ENCODE measurements around the gene PARD3. TPM values are rescaled to one million over a fixed set of nuclear protein-coding genes. Genes with fewer than 3 reads are reported as not detected.

The PARD3 gene
- polyA plus RNA-seq, 3 donors: 0.51 TPM; not detected in 2

DNA sequence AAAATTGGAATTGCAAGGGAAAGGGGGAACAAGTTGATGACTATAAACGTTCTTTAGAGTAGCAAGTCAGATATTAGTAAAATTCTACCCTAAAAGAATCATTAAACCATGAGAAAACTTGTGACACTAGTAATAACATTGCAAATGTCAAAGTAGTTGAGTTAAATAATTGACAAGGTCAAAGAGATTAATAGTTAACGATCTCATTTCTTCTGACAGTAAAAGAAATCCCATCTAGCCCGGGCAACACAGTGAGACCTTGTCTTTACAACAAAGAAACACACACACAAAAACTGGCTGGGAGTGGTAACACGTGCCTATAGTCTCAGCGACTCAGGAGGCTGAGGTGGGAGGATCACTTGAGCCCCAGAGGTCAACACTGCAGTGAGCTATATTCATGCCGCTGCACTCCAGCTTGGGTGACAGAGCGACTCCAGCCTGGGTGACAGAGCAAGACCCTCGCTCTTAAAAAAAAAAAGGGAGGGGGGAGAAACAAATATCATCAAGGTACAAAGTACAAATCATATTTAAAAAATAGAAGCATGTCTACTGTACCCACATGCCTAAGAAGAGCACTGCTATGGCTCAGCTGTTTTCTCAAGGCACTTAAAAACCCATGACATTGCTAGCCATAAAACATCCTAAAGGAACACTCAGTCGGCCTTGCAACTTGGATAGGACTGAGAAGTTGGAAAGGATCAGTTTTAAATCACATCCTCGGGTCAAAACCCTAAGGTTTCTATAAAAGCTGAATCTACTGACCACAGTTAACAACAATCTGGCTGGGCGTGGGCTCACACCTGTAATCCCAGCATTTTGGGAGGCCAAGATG, 401.1 kb downstream of the PARD3 start:
- Mint-ChIP-seq H3K27me3 (ENCODE audit: low read depth in 3 of 3) (peaks cover 0 to 5% (median 3%) of the 10 kb centered on the region in 3 donors), H3K4me3 (no peak overlapping the region), H3K27ac (no peak overlapping the region), H3K36me3 (no peaks in the 10 kb centered on the region), H3K9me3 (no peaks in the 10 kb centered on the region), H3K4me1 (peaks cover 3% of the 10 kb centered on the region)
- Histone ChIP-seq H2AFZ (ENCODE audit: insufficient read depth, low read depth, low read length, poor library complexity, severe bottlenecking) (no peak overlapping the region), H3K79me2 (ENCODE audit: insufficient read depth, low read length) (no peaks in the 10 kb centered on the region), H3K9ac (ENCODE audit: insufficient read depth, low read length, poor library complexity, severe bottlenecking) (no peak overlapping the region), H3K4me1 (ENCODE audit: control insufficient read depth in 1 of 2, insufficient read depth in 2 of 2, low read length in 2 of 2) (no peaks in the 10 kb centered on the region), H3K27ac (ENCODE audit: low read depth in 1 of 2, low read length in 2 of 2) (no peak overlapping the region), H3K36me3 (replicated peaks in 1 of 2; ENCODE audit: control insufficient read depth in 1 of 2, insufficient read depth in 2 of 2, low read length in 2 of 2) (no peaks in the 10 kb centered on the region), H3K4me3 (replicated peaks in 1 of 3; ENCODE audit: low read depth in 2 of 3, low read length in 3 of 3) (no peak overlapping the region), H3K4me2 (replicated peaks; ENCODE audit: extremely low read depth, low read length, poor library complexity, severe bottlenecking) (no peak overlapping the region), H3K9me3 (replicated peaks in 1 of 2; ENCODE audit: control insufficient read depth in 1 of 2, insufficient read depth in 1 of 2, low read length in 2 of 2) (no peaks in the 10 kb centered on the region), H3K27me3 (ENCODE audit: control insufficient read depth in 2 of 2, insufficient read depth in 2 of 2, low read length in 2 of 2) (no peaks in the 10 kb centered on the region), H4K20me1 (ENCODE audit: insufficient read depth, low read length) (no peaks in the 10 kb centered on the region)
- no peak for TF ChIP-seq CTCF (IDR thresholded peaks at IDR 0.05)
- WGBS (ENCODE audit: insufficient coverage): 92% methylated on average over 2 of the region's 11 CpGs
- DNase-seq: no peak
- intact Hi-C loops (cut with micrococcal nuclease): no loop called here

DNA sequence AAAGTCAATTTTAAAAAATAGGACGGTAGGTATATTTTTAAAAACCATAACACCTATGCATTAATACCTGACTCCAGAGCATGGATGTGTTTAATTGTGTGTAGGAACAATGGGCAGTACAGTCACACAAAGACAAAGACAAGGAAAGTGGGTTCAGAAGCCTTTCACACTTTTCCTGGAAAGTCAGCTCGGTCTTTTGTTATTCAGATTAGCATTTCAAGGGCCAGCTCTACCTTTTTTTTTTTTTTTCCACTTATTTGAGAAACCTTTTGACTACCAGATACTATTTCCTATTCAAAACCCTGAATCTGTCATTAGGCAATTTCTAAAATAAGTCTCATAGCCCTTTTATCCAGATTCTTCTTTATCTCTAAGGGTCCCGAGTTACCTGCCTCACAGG, 401.9 kb downstream of the PARD3 start:
- Histone ChIP-seq H3K4me3 (replicated peaks in 1 of 3; ENCODE audit: low read depth in 2 of 3, low read length in 3 of 3) (no peak overlapping the region), H2AFZ (ENCODE audit: insufficient read depth, low read depth, low read length, poor library complexity, severe bottlenecking) (no peak overlapping the region), H3K36me3 (replicated peaks in 1 of 2; ENCODE audit: control insufficient read depth in 1 of 2, insufficient read depth in 2 of 2, low read length in 2 of 2) (no peaks in the 10 kb centered on the region), H3K4me1 (ENCODE audit: control insufficient read depth in 1 of 2, insufficient read depth in 2 of 2, low read length in 2 of 2) (no peaks in the 10 kb centered on the region), H3K79me2 (ENCODE audit: insufficient read depth, low read length) (no peaks in the 10 kb centered on the region), H3K4me2 (replicated peaks; ENCODE audit: extremely low read depth, low read length, poor library complexity, severe bottlenecking) (no peak overlapping the region), H3K27ac (ENCODE audit: low read depth in 1 of 2, low read length in 2 of 2) (no peak overlapping the region), H3K9me3 (replicated peaks in 1 of 2; ENCODE audit: control insufficient read depth in 1 of 2, insufficient read depth in 1 of 2, low read length in 2 of 2) (no peaks in the 10 kb centered on the region), H4K20me1 (ENCODE audit: insufficient read depth, low read length) (no peaks in the 10 kb centered on the region), H3K27me3 (ENCODE audit: control insufficient read depth in 2 of 2, insufficient read depth in 2 of 2, low read length in 2 of 2) (no peaks in the 10 kb centered on the region), H3K9ac (ENCODE audit: insufficient read depth, low read length, poor library complexity, severe bottlenecking) (no peak overlapping the region)
- WGBS (ENCODE audit: insufficient coverage): 85% methylated on average over 2 of the region's 3 CpGs
- intact Hi-C loops (cut with micrococcal nuclease): no loop called here
- TF ChIP-seq CTCF (IDR thresholded peaks at IDR 0.05): no peak
- Mint-ChIP-seq H3K4me3 (no peak overlapping the region), H3K9me3 (no peaks in the 10 kb centered on the region), H3K4me1 (peaks cover 3% of the 10 kb centered on the region), H3K36me3 (no peaks in the 10 kb centered on the region), H3K27me3 (ENCODE audit: low read depth in 3 of 3) (peaks cover 0 to 5% (median 3%) of the 10 kb centered on the region in 3 donors), H3K27ac (no peak overlapping the region)
- no peak for DNase-seq

All from CD14-positive monocyte (primary cell).